NCI-H2107 (cell line): ENCODE measurements around the gene C1orf198.

ENCODE experiments used
- DNase-seq: peaks from one replicate; lab custom pipeline; 2025; lab: John Stamatoyannopoulos, UW

C1orf198 gene

DNA sequence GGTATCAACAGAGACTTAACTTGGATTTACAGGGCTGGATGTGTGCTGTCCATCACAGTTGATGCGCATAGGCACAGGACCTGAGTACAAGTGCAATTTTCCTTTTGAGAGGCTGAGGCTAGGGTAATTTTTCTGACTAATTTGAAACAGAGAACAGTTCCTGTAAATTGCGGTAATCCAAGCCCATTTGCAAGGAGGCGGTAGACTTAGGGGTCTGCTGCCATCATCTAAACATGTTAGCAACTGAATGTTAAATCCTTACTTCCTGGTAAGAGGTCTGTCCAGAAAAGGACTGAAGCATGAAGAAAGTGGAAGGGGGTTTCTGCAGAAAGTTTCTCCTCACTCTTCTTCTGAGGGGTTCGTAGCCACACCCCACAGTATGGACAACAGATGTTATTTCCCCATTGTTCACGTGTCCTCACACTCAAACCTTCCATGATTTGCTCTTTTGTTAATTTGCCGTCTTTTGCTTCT lies 23.7 kb upstream of the C1orf198 start:
- DNase-seq, result no peak

DNA sequence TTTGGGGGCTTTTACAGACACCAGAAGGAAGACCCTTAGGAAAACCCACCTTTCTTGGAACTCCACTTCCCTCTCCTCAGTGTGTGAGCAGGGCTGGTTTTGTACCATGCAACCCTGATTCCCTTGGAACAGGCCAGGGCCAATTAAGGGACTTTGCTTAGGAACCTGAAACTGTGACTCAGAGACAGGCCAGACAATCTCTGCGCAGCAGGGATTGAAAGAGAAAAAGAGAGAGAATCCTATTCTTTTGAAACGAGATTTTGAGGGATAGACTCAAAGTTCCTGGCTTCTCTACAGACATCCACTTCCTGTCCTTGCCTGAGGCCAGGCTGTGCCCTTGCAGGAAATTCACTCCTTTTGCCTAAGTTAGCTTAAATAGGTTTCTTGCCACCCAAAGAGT lies 23.1 kb upstream of the C1orf198 start:
- DNase-seq, result no peak

DNA sequence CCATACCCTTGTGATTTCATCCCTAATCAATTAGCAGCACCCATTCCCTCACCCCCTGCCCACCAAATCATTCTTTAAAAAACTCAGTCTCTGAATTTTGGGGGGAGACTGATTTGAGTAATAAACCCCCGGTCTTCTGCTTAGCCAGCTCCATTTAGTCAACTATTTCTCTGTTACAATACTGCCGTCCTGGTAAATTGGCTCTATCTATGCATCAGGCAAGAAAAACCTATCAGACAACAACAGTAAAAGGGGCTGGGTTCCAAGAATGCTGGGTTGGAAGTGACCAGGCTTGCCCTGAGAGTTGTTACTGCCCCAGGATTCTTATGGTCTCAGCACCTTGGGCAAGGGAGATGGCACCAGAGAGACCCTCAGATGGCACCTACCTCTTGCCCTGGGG lies 16.3 kb upstream of the C1orf198 start:
- DNase-seq, result no peak

DNA sequence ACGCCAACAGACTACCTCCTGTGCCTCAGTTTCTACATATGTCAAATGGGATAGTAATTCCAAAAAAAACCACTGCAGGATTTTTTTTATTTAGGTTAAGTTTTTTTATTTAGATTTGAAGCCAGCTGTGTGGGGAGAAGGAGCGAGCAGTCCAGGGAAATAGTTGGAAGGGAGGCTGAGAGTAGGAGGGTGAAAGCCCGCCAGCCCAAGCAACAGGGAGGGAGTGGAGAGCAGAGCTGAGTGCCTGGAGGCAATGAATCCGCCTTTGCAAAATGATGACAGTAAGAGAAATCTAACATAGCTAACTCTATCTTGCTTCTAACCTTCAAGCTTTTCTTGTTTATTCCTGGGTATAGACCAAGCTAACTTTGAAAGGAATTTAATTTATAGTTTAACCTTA lies 15.6 kb upstream of the C1orf198 start:
- no peak for DNase-seq

DNA sequence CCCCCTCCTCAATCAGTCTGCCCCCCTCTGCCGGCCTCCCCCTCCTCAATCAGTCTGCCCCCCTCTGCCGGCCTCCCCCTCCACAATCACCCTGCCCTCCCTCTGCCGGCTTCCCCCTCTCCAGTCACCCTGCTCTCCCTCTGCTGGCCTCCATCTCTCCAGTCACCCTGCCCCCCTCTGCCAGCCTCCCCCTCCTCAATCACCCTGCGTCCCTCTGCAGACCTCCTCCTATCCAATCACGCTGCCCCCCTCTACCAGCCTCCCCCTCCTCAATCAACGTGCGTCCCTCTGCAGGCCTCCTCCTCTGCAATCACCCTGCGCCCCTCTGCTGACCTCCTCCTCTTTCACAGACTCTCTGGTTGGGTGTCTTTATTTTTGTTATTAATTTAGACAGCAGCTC lies 11.5 kb upstream of the C1orf198 start:
- no peak for DNase-seq

DNA sequence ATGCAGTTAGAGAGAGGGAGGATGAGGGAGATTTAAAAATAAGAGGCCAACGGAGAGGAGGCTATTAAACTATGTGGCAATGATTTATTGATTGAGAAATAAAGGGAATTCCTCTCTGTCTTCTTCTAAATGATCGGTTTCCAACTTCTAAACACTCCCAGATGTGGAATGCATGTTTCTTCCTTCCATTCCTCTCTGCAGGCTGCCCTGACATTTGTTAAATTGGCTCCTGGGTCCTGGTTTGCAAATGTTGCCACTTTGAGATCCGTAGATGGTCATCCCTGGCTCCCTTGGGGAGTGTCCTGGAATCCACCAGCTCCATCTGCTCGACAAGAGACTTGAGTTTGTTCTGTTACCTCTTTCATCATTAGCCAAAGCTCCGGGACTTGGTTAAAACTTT lies 10.3 kb upstream of the C1orf198 start:
- DNase-seq, result no peak

DNA sequence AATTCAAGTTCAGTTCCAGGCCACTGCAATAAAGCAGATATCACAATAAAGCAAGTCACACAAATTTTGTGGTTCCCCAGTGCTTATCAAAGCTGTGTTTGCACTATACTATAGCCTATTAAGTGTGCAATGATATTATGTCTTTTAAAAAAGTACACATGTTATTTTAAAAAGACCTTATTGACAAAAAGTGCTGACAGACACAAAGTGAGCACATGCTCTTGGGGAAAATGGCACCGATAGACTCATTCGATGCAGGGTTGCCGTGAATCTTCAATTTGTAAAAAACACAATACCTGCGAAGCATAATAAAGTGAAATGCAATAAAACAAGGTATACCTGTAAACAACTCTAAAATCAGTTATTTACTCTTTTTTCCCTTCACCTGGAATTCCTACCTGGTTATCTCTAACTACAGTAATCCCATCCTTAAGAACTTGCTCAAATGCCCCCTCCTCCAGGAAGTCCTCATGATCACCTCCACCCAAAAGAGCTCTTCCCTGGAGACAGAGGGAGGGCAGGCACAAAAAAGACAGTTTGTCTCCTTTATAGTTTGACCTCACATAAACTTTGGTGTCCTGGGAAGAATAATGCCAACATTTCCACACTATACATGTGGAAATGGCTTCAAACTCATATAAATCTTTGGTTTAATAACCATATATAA lies 9.7 kb upstream of the C1orf198 start:
- DNase-seq, result no peak

DNA sequence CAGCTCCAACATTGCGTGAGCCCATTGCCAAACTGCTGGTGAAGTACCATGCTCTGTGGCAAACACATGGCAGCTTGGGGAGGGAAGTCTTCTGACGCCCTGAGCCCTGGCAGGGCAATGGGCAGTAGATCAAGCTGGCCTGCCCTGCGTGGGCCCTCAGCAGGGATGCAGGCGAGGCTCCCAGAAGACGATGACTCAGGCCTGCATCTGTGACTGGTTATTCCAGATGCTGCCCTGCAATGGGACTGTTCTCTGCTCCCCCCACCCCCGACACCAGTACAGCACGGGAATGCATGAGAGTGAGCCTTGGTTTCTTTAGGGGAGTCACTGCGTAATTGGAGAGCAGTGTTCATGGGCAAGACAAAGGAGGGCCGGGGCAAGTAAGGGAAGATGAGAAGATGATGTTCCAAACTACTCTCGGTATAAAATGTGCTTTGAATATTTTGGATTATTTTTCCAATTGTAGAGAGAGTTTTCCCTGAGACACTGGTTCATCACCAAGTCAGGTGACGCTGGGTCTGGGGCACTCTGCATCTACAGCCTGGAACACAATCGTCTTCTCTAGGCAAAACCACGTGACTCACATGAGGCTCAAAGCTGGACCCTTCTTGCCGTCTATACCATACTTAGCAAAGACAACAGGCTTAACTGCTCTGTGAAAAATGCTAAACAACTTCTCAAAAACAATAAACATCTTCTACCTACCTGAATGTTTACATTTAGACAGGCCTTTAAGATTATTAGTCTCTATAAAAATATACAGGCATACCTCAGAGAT lies 9.0 kb upstream of the C1orf198 start:
- no peak for DNase-seq

DNA sequence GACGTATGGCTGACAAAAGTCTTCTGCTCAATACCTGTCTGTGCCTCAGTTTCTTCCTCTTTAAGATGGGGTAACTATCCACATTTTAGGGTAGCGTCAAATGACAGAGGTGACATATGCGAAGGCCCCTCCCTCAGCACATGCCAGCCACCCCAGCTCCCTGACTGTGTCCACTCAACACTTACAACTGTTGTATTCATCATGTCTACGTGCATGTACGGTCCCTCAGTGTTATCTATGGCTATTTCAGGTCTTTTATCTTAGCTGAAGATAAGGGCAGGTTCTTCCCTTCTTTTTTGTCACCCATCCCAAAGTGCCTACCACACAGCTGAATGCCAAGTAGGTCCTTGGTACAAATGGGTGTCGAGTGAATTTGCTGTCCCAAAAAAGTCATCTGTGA lies 8.3 kb upstream of the C1orf198 start:
- no peak for DNase-seq

DNA sequence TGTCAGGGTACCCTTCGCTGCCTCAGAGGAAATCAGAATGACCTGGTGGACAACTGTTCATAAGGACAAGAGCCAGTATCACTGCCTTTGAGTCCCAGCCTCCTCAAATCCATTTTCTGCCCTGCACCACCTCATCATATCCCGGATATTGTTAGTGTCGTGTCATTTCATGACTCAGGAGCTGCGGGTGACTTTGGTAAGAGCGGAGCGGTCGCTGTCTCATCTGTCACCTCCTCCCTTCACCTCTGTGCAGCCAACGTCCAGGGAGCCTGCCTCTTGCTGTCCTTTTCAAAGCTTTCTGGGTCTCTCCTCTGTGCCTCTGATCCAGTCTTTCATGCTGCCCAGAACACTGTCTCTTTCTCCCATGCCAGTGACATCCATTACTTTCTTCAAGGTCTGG lies 7.0 kb upstream of the C1orf198 start:
- no peak for DNase-seq

DNA sequence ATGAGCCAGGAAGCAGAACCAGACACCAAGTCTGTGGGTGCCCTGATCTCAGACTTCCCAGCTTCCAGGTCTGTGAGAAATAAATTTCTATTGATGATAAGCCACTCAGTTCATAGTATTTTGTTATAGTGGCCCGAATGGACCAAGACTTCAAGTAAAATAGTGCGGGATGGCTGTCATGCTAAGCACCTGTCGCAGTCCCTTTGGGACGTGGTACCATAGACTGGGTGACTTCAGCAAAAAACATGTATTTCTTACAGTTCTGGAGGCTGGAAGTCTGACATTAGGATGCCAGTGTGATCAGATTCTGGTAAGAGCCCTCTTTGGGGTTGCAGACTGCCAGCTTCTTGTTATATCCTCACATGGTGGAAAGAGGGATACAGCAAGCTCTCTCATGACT lies 2.6 kb upstream of the C1orf198 start:
- DNase-seq, result no peak

DNA sequence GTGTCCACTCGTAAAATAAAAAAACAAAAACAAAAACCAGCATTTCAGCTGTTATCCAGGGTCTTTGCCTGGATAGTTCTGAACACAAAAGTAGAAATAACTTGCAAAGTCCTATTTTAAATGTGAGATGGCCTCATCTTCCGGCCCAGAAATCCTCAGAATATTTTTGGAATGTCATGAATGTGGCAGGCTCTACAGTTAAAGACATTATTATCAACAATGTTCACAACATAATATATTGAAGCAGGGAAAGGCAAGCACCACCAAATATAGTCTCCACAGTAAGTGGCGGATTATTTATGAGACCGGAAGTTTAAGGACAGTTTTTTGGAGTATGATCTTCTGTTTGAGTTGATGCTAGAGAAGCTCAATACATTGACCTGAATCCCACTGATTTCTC lies 1.2 kb upstream of the C1orf198 start:
- no peak for DNase-seq

DNA sequence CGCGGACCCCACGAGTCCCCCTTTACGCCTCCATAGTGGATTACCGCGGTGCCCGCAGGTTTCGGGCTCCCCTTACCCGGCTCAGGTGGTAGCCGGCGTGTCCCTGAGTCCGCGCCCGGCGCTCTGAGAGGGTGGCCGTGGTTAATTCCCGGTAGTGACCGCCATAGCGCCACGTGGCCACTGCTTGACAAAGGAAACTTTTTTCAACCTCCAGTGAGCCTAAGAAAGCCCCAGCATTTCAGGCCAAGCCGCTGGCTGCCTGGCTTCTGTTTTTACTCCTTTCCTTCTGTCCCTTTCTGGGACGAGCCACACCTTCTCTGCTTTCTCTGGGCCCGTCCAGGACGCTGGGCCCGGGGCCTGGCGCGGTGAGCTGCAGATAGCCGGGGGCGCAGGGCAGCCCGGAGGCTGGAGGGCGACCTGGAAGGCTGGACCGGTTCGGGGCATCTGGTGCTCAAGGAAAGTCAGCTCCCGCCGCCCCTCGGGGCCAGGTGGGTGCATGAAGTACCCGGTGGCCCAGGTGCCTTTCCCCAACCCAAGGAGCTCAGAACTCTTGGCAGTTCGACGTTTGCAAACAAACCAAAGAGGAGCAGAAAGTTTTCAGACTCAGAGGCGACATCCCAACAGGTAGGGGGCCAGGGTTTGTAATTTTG lies 540 bp upstream of the C1orf198 start:
- DNase-seq, result peak; percentile 55

DNA sequence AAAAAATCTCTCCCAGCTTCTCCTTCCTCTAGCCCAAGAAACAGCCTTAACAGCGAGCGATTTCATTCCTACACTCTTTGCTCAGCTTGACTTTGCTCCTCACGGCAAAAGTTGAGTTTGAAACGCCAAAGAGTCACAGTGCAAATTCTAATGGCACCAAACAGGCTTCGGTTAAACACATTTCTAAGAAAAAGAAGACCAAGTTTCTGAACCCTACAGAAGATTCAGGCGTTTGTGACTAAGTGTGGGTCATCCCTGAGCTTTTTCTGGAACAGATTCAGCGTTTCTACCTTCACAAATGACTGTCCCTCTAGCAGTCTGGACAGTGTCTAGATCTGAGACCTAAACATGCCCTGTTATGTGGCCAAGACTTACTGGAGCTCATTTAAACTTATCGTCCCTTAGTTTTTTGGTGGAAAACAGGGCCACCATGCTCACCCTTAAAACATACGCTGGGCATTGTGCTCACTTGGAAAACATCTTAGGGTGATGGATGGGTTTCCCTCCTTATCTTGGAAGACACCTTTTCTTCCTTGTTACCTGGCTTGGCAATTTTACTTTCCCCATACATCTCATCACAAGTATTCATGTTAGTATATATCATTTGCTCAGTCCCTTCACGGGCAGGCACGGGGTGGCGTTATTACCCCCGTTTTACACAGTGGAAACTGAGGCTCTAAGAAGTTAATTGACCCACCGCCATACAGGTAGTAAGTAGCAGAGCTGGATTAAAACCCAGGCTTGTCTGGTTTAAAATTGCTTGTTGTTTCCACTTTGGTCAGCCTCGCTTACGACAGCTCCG lies 1.0 kb downstream of the C1orf198 start:
- DNase-seq, result no peak

DNA sequence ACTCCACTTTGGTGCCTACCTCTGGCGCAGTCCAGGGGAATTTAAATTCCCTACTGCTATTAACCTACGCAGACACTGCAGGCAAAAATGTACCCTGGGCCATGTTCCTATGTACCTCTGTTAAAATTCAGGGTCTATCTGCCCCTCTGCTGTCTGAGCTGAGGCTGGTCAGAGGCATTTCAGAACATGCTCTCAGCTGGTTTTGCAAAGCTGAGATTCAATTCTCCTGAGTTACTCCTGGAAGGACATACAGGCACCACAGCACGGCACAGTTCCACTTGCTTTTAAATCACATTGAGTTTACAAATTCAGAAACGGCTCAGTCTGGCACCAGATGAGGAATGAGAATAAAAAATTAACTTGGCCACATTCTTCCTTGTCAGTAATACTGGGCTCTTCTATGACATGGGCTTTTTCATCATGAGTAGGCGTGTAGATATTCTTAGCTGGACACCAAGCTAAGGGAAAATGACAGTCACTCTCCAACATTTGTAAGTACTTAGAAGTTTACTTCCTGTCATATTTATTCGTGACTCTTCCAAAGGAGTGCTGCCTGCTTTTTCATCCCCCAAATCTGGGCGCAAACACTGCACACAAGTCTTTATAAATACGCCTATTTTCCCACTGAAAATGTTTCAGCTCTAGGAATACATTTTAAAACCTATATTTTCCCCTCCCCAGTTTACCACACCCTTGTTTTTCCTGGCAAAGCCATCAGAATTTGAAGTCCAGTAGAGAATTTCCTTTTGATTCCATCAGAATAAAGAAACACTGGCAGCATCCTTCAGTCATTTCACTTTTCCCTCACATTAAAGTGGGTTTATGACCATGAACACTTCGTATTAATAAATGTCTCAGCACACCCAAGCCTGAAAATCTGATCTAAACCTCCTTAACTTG lies 1.9 kb downstream of the C1orf198 start:
- no peak for DNase-seq

DNA sequence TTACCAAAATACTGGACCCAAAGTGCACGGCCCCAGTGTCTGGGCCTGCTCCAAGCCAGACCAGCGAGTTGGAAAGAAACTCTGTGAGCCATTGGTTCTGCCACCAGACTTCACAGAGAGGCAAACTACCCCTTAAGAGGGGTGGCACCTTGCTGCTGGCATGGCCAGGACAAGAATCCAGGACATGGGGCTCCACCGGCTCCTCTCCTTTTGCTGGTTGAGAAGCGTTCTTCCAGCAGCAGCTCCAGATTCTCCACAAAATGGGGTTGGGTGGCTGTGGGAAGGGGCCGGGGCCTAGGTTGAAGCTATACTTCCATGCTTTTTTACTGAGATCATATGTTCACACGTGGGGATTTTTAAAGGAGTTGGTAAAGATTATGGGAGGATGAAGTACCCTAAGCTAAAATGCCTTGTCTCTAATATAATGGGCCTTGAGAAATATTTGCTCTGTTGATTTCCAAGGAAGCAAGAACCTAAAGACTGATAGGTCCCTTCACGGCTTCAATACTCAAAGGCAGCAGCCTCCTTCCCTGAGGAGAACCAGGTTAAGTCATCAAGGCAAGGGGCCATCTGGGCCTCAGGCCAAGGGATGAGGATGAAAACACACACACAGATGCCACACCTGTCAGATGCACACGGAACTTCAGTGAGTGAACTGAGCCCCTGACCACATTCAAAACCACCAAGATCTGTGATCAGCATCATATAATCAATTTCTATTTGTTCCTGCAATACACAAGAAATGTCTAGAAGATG lies 3.1 kb downstream of the C1orf198 start:
- no peak for DNase-seq

DNA sequence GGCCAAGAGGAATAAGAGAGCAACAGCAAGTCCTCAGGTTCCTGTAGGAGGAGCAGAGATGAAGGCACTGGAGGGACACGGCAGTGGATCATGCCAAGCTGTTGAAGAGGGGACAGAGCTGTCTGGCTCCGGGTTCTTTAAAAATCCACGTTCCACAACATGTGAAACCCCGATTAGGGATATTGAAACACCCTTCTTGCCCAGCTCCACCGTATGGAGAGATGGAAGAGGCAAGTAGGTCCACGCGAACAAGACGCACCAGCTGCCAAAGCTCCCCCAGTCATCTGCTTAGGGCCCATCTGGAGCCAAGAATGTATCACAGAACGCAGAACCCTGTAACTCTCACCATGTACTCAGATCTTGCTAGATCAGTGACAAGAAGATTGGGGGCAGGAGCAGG lies 3.9 kb downstream of the C1orf198 start:
- DNase-seq, result no peak

DNA sequence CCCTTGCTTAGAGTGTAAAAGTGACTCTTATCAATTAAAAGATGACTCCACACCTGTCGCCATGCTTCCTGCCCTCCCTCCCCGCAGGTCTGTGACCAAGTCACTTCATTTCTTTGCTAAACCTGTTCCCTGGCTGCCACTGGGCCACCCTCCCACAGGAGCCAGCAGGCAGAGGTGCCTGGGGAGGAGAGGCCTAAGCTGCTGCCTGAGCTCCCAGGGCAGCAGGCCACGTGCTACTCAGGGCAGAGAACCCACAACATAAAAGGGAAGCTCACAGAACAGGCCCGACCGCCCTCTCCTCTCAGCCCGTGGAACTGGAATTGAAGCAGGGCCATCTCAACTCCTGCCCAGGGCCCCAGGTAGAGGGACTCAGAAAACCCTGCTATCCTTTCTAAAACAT lies 4.9 kb downstream of the C1orf198 start:
- no peak for DNase-seq

DNA sequence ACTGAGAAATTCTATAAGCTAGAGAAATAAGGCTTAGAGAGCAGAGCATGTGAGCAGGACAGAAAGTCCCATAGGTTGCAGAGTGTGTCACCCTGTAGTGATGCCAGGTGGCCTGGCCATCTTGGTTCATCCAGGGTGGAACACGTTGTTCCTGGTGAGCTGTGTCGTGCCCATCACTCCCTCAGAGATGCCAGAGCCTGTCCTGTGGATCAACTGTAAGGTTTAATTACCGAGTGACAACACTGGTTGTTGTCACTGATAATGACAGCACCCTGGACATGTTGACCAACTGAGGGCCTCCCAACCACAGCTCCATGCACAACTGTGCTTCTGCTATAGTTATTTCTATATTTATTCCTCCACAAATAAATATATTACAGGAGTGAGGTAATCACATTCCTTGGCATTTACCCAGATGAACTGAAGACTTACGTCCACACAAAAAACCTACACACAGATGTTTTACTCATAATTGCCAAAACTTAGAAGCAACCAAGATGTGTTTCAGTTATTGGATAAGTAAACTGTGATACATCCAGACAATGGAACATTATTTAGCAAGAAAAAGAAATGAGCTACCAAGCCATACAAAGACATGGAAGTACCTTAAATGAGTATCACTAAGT lies 6.2 kb downstream of the C1orf198 start:
- DNase-seq, result no peak

DNA sequence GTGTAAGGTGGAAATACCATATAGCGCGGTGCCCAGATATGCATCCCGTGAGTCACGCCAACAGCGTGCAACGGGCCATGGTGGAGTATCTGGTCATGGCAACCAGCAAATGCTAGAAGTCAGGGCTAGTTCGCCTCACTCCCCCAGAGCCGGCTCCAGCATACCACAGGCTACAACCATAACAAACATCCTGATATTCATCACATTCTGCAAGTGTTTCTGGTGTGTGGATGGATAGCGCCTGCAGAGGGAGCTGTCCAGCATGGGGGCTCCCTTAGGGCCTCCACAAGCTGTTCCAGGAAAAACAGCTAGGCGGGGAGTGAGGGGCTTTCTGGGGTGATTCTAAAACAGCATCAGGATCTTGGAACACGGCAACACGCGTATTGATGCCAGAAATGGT lies 6.8 kb downstream of the C1orf198 start:
- DNase-seq, result no peak
